MV-4-11 (cell line): ENCODE results near the gene LRMDA.
A peak's percentile ranks its signal among the peaks of the same experiment; 100 is the strongest.

ENCODE experiments used
- DNase-seq: peaks from one replicate; lab custom pipeline; 2025; lab: John Stamatoyannopoulos, UW

The LRMDA gene

DNA sequence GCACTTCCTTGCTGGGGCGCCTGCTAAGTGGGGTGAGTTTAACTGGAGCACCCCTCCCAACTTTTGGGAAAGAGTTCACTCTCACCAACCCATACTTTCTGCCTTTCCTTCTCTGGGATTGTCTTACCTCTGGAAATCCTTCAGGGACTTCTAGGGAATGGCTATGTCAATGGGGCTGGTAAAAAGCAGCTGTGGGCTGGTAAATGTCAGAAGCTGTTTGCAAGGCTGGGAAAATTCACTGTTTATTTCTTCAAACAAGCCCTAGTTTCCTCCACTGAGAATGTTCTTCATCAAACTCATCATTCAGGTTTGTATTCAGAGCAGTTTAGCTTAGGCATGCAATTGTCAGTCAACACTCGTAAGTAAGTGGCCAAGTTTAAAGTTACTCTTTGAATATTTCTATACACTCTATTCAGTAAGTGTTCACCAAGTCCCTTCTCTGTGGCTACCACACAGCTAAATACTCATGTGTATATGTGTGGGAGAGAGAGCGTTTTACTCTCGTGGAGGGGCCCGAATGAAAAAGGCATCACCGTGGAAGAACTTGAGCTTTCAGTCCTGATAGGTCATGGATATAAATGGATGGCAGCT, 654.8 kb downstream of the LRMDA start:
- DNase-seq: no peak

- peak; percentile 59 for DNase-seq
Measured at GRCh38 chr10:76086761-76087639, 655.6 kb downstream of the LRMDA start.

DNA sequence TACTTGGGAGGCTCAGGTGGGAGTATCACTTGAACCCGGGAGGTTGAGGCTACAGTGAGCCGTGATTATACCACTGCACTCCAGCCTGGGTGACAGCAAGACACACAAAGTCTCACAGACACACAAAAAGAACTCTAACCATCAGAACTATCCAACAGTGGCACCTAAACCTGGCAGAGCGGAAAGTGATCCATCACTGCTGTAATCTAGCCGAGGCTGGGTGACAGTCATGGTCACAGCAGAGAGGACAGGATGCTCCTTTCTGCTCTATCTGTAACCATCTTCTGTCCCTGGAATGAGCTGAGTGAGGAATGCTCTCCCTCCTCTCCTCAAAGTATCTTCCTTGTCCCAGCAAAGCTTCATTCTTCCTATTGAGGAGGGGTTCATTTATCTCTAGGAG, 656.6 kb downstream of the LRMDA start:
- DNase-seq: no peak

DNA sequence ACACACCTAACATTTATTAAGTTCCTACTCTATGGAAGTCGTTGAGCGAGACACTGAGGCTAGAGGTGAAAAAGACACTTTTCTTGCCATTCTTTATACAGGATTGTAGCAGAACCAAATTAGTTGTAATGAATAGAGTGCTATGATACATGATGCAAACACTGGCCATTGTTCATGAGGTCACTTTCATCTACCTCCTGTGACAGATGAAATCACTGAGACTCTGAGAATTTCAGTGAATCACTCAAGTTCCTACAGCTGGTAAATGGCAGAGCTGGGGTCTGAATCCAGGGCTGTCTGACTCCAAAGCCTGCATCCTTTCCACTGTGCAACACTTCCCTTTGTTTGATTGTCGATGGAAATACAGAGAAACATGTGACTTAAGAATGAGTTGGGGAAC, 657.6 kb downstream of the LRMDA start:
- no peak for DNase-seq

DNA sequence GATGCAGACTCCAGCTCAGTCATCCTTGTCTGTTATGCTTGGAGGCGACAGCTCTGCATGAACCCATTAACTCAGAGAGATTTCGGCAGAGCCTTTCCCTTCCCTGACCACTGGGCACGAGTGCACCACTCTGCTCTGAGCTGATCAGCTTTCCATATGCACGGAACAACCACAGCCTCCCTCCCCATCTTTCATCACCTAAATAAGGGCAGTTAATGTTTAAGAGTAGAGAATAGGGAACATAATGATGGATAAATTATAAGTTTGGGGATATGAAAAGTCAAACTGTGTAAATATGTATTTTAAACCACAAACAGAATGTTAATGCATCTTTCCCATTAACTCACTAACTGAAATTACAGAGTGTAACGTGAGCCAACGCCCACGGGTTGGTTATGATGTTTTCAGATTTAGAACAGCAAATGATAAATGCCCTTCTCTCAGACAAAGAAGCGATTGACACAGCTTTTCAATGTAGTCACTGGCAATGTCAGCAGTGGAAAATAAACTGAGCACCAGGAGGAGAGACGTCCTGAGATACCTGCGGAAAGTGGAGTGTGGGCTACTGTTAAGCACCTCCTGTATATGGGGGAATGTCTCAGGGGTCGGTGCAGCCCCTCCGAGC, 658.2 kb downstream of the LRMDA start:
- no peak for DNase-seq

- DNase-seq: no peak
Measured at GRCh38 chr10:76091926-76092325, 660.5 kb downstream of the LRMDA start.

- DNase-seq: no peak
Measured at GRCh38 chr10:76106611-76107010, 675.2 kb downstream of the LRMDA start.

GRCh38 chr10:76108563-76109359, 677.3 kb downstream of the LRMDA start:
- no peak for DNase-seq

GRCh38 chr10:76111404-76111803, 680.0 kb downstream of the LRMDA start:
- DNase-seq: no peak

GRCh38 chr10:76111986-76112825, 680.8 kb downstream of the LRMDA start:
- DNase-seq: no peak

DNA sequence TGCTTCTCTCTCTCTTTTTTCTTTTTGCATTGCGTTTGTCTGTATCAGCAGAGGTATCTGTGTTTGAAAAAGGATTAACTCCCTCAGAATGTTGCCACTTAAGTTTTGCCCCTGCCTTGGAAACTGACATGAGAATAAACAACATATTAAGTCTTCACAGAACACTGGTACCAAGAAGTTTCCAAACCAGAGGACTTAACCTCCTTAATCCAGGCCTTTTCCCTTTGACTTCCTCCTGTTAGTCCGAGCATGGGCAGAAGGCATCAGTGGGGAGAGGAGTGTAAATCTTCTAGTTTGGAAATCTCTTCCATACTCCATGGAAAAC, 681.4 kb downstream of the LRMDA start:
- DNase-seq: no peak

- DNase-seq: no peak
Measured at GRCh38 chr10:76113952-76114351, 682.5 kb downstream of the LRMDA start.

- DNase-seq: no peak
Measured at GRCh38 chr10:76114581-76115001, 683.2 kb downstream of the LRMDA start.

DNA sequence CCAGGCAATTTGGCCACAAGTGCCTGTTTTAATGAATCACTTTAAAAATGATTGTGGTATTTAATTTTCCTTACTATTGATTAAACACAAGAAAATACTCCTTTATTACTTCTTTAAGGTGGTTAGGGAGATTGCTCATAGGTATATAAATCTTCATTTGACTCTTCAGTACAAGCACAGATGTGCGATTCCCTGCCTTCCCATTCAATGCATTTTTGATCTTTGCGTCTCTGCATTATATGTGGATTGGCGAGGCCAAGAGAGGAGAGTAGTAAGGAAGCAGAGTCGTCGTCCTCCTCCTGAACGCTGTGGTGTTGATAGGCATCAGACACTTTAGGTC, 683.7 kb downstream of the LRMDA start:
- no peak for DNase-seq

- no peak for DNase-seq
Measured at GRCh38 chr10:76115471-76116155, 684.2 kb downstream of the LRMDA start.

DNA sequence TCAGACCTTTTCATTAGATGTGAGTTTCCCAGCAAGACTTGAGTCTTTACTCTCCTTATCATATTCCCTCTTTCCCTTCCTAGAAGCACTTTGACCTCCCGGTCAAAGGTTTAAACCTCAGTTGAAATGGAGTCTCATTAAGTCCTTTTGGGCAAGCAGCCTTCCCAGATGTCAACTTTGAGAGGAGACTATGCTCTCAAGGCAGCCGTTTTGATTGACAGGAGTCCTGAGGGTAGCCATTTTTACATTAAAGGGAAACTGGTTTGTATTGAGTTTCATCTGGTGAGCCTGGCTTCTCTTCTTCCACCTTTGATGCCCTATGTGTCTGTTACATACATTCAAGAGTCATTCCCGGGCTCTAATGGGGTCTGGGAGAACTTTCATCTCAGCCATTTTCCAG, 685.1 kb downstream of the LRMDA start:
- no peak for DNase-seq

GRCh38 chr10:76117949-76118348, 686.5 kb downstream of the LRMDA start:
- no peak for DNase-seq

DNA sequence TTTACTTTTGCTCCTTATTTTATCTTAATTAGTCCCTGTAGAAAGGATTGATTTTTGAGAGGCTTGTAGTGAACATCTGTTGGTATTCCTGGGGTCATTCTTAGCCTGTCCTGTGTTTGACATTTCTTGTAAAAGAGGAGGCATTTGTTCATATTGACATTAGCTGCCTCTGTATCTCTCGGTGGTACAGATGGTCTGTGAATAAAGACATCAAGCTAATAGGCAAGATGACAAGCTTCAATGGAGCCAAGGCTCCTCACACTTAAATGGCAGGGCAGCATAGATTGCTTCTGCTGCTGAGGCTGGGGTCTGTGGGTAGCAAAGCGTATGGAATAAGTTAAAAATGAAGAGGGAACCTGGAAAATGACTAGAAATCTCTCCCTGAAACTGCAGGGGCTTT, 687.6 kb downstream of the LRMDA start:
- DNase-seq: no peak

- DNase-seq: no peak
Measured at GRCh38 chr10:76119515-76119914, 688.1 kb downstream of the LRMDA start.

GRCh38 chr10:76122056-76122455, 690.6 kb downstream of the LRMDA start:
- no peak for DNase-seq

DNA sequence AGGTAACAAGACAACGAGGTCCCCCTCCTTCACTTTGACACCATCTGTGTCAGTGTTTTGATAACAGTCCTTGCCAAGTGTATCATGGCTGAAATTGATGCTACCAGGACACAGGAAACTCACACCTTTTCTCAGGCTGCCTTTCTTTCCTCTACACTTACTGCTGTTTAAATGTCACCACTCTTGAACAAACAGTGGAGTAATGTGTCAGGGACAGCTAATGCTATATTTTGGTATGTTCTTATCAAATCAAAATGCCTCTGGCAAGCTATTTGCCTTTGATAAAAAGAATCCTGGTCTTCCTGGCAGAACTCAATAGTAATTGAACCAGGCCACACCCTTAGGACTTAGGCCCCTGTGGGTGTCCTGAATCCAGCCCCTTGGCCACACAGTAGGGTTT, 692.9 kb downstream of the LRMDA start:
- no peak for DNase-seq
